Smooth muscle cell of the coronary artery (primary cell): Measurements from ENCODE around the gene SYAP1. TPM values are rescaled to one million over a fixed set of nuclear protein-coding genes. Genes with fewer than 3 reads are reported as not detected.

Experiments used
- total RNA-seq: library from RNA; depleted of rRNA; stranded (reverse); fragments of >200 nt; gene quantifications from 2 replicates; pipeline ENCODE4 v1.2.3, GENCODE V29; 2014; ENCODE audit warnings: low replicate concordance

SYAP1 gene
- 24.2 and 35.0 TPM in 2 replicates for total RNA-seq

DNA sequence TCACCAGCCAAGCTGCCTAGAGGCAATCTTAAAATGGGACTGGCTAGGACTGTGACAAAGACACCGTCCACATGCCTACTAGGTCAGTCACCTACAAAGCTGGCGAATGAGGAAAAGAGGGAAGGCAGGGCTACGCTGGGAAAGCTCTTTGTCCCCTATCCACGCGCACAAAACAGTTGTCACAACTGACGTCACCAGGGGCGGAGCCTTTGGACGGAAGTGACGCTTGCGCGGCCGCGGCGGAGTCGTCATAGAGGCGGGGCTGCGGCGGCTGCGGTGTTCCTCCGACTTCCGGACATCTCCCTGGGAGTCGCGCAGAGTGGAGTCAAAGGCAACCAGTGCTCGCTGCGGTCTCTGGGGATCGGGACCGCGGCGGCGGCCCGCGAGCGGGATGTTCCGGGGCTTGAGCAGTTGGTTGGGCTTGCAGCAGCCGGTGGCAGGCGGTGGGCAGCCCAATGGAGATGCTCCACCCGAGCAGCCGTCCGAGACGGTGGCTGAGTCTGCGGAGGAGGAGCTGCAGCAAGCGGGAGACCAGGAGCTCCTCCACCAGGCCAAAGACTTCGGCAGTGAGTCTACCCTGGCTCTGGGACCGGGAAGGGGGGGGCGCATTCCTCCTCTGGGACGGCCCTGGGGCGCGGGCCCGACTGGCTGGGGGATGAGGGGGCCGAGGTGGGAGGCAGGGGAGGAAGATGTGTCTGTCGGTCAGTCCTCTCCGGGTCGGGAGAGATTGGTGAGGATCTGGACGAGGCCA lies at the start of gene SYAP1:
SYAP1 (plus strand) TSS at position 279 of the 751 bp plus-strand sequence; CDS start at position 392, 113 bp downstream.

DNA sequence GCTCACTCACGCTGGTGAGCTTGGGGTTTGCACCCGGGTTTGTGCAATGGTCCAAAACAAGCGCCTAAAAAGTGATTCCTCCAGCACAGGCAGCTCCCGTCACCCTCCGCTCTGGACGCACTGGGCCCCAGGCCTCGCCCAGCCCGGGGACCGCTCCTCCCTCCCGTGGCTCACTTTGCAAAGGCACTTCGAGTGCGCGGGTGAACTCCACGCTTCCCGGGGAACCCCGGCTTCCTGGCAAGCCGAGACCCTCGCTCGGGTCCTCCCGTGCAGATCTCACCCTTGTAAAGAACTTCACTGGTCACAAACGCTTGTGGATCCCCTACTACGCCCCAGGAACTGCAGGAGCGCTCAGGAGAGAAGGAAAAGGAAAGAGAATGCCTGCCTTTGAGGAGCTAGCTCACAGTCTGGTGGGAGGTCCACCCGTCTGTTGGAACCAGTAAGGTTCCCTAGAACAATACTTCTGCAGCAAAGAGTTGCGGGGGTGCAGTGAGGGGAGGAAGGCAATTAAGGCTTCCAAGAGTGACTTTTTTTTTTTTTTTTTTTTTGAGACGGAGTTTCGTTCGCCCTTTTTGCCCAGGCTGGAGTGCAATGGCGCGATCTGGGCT lies 6.8 kb upstream of the SYAP1 start, which contains the start of gene CTPS2:
CTPS2 (minus strand) TSS at position 122 of the 608 bp plus-strand sequence. CDS start 9,767 bp downstream, outside the sequence.

GRCh38 chrX:16786139-16786790 lies 66.9 kb downstream of the SYAP1 start, which contains the start of gene TXLNG:
Gene TXLNG, plus strand, starts transcription at chrX:16786466. Its CDS starts 22 bp downstream, at chrX:16786488.

Other genes starting within 250 kb of the SYAP1 start
- not detected in 2 replicates for gene S100G, start 69.5 kb upstream of the SYAP1 start, total RNA-seq
- gene CTPS2, start 6.9 kb upstream of the SYAP1 start, total RNA-seq, result 8.1 and 11.7 TPM in 2 replicates
- gene TXLNG, start 66.9 kb downstream of the SYAP1 start, total RNA-seq, result 4.1 and 5.4 TPM in 2 replicates
- 94.2 and 98.2 TPM in 2 replicates for gene RBBP7, start 150.8 kb downstream of the SYAP1 start, total RNA-seq
- gene REPS2, start 227.0 kb downstream of the SYAP1 start, total RNA-seq, result 0.23 and 0.35 TPM in 2 replicates